ENCODE measurements around the gene FBLN1.

Gene FBLN1

DNA sequence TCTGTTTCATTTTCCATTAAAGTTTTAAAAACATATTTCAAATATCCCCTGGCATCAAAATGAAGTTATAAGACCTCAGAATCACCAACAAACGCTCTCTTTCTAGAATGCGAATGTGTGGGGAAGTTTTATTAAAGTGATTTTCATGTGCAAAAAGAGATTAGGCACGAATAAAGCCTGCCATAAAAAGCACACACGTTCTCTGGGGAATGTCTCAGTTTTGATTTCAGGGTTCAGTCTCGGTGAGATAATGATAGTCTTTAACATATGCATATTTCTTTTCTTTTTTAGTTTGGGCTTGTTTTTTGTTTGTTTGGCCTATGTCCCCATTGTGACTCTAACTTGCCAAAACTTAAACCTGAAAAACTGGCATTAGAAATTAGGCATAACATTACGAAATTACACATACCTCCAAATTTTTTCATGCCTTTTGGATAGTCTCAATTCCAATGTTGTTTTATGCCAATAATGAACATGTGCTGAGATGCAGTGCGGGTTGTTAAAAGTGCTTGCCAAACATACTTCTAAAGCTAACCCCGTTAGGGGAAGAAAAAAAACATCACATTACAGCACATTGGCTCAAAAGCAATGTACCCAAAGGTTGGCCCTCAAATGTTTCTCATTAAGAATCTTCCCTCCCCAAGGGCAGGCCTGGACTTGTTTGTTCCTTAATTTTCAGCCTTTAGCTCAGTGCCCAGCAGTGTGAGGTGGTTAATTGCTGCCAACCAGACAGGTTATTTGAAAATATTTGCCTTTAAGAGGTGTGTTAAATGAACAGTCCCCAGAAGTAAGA is 33.2 kb upstream of the FBLN1 start (continued):
- TF ChIP-seq, protein P1, sequence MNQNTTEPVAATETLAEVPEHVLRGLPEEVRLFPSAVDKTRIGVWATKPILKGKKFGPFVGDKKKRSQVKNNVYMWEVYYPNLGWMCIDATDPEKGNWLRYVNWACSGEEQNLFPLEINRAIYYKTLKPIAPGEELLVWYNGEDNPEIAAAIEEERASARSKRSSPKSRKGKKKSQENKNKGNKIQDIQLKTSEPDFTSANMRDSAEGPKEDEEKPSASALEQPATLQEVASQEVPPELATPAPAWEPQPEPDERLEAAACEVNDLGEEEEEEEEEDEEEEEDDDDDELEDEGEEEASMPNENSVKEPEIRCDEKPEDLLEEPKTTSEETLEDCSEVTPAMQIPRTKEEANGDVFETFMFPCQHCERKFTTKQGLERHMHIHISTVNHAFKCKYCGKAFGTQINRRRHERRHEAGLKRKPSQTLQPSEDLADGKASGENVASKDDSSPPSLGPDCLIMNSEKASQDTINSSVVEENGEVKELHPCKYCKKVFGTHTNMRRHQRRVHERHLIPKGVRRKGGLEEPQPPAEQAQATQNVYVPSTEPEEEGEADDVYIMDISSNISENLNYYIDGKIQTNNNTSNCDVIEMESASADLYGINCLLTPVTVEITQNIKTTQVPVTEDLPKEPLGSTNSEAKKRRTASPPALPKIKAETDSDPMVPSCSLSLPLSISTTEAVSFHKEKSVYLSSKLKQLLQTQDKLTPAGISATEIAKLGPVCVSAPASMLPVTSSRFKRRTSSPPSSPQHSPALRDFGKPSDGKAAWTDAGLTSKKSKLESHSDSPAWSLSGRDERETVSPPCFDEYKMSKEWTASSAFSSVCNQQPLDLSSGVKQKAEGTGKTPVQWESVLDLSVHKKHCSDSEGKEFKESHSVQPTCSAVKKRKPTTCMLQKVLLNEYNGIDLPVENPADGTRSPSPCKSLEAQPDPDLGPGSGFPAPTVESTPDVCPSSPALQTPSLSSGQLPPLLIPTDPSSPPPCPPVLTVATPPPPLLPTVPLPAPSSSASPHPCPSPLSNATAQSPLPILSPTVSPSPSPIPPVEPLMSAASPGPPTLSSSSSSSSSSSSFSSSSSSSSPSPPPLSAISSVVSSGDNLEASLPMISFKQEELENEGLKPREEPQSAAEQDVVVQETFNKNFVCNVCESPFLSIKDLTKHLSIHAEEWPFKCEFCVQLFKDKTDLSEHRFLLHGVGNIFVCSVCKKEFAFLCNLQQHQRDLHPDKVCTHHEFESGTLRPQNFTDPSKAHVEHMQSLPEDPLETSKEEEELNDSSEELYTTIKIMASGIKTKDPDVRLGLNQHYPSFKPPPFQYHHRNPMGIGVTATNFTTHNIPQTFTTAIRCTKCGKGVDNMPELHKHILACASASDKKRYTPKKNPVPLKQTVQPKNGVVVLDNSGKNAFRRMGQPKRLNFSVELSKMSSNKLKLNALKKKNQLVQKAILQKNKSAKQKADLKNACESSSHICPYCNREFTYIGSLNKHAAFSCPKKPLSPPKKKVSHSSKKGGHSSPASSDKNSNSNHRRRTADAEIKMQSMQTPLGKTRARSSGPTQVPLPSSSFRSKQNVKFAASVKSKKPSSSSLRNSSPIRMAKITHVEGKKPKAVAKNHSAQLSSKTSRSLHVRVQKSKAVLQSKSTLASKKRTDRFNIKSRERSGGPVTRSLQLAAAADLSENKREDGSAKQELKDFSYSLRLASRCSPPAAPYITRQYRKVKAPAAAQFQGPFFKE (tag by site-specific recombination; IDR thresholded peaks at IDR 0.05; ENCODE audit: borderline replicate concordance) = no peak
- peak; percentile 13; the same call in 1 of the 2 replicates for TF ChIP-seq IKZF3 (tag by site-specific recombination; IDR thresholded peaks at IDR 0.05)
- TF ChIP-seq EGR2 (tag by site-specific recombination; IDR thresholded peaks at IDR 0.05; ENCODE audit: low read depth) = no peak
- peak; percentile 79; the same call in 1 of the 2 replicates for TF ChIP-seq ZNF121 (tag by site-specific recombination; IDR thresholded peaks at IDR 0.05)
- TF ChIP-seq PRDM4 (tag by site-specific recombination; IDR thresholded peaks at IDR 0.05) = no peak
- TF ChIP-seq ZNF335 (tag by site-specific recombination; conservative IDR thresholded peaks at IDR 0.05) = peak; percentile 35; the same call in 1 of the 2 replicates
- TF ChIP-seq FEZF1 (tag by site-specific recombination; IDR thresholded peaks at IDR 0.05) = peak; percentile 84
- TF ChIP-seq ZNF366 (tag by site-specific recombination; conservative IDR thresholded peaks at IDR 0.05) = peak; percentile 37; the same call in 1 of the 2 replicates
- TF ChIP-seq ZBTB8A (tag by site-specific recombination; IDR thresholded peaks at IDR 0.05) = peak; percentile 76
- peak; percentile 23; the same call in 1 of the 2 replicates for TF ChIP-seq ZNF394 (tag by site-specific recombination; IDR thresholded peaks at IDR 0.05; ENCODE audit: borderline replicate concordance)
- TF ChIP-seq ZNF350 (tag by site-specific recombination; IDR thresholded peaks at IDR 0.05) = peak; percentile 75
- TF ChIP-seq SP7 (tag by site-specific recombination; IDR thresholded peaks at IDR 0.05) = 0 out of 2 replicates have a peak, but pooled peaks have one; percentile 28
- no peak for TF ChIP-seq ZNF518A (tag by site-specific recombination; conservative IDR thresholded peaks at IDR 0.05; ENCODE audit: low read depth)
- TF ChIP-seq PRDM6 (tag by site-specific recombination; IDR thresholded peaks at IDR 0.05) = peak; percentile 49
- no peak for TF ChIP-seq ZNF645 (tag by site-specific recombination; IDR thresholded peaks at IDR 0.05)
- TF ChIP-seq ZSCAN30 (tag by site-specific recombination; IDR thresholded peaks at IDR 0.05) = 0 out of 2 replicates have a peak, but pooled peaks have one; percentile 7
- 0 out of 2 replicates have a peak, but pooled peaks have one; percentile 26 for TF ChIP-seq PRDM10 (tag by site-specific recombination; IDR thresholded peaks at IDR 0.05)

All from HEK293 (cell line).